Body of pancreas (tissue), 4 donors: ENCODE measurements around the gene LAMB3. TPM values are rescaled to one million over a fixed set of nuclear protein-coding genes. Genes with fewer than 3 reads are reported as not detected.
A peak's percentile ranks its signal among the peaks of the same experiment; 100 is the strongest.

Source experiments
- ATAC-seq: fragments of 150-250 bp; one replicate; pipeline ENCODE4 v1.9.1; 2016
- DNase-seq, 4 donors: peaks; one replicate each; pipeline ENCODE4 v3.0.0-alpha.2; 2019
- H3K27ac ChIP-seq, 4 donors: fragments of 200-600 bp; sonication (generic); 1 replicate in 3 of 4; 2 replicates in 1 of 4; pipeline versions ENCODE4 v1.5.1 to v1.6.1; 2016 to 2019; ENCODE audit warnings: mild to moderate bottlenecking in 1 of 4, mixed read lengths in 1 of 4, moderate library complexity in 1 of 4
- H3K27me3 ChIP-seq, 2 donors: fragments of 200-600 bp; sonication (generic); one replicate each; pipeline ENCODE4 v1.6.0; 2016; ENCODE audit warnings: mild to moderate bottlenecking in 1 of 2
- H3K36me3 ChIP-seq, 2 donors: fragments of 200-600 bp; sonication (generic); replicated peaks in 1 of 2; 2 replicates each; pipeline ENCODE4 v1.5.1; 2016; ENCODE audit warnings: low read depth in 2 of 2; ENCODE audit not compliant: insufficient read depth in 1 of 2
- H3K4me1 ChIP-seq: fragments of 200-600 bp; sonication (generic); one replicate; pipeline ENCODE4 v1.6.0; 2016
- H3K4me3 ChIP-seq, 2 donors: fragments of 200-600 bp; sonication (generic); 1 replicate in 1 of 2; 2 replicates in 1 of 2; pipeline ENCODE4 v1.5.1; 2016 to 2019
- H3K9me3 ChIP-seq, 3 donors: fragments of 200-600 bp; sonication (generic); 1 replicate in 2 of 3; 2 replicates in 1 of 3; pipeline ENCODE4 v1.5.1; 2016
- POLR2A ChIP-seq, 3 donors: fragments of 450-650 bp; IDR thresholded peaks; one replicate each; pipeline ENCODE4 v1.6.1; 2016; ENCODE audit warnings: antibody characterized with exemption in 3 of 3, mild to moderate bottlenecking in 2 of 3
- WGBS, 2 donors: methylation state at CpG; one replicate each; pipeline ENCODE4 v1.1.5; 2017; 5-methylcytosine and 5-hydroxymethylcytosine counted together
- intact Hi-C: fragments of 100-400 bp; cut with DNase I; formaldehyde crosslinking; loops from one replicate; pipeline ENCODE4 v1.15.1; 2023
- total RNA-seq, 2 donors: library from RNA; depleted of rRNA; stranded (reverse); fragments of >200 nt; gene quantifications; one replicate each; pipeline ENCODE4 v1.1.0, GENCODE V29; 2016
- TF ChIP-seq, protein P1 (sequence below), 7 experiments: fragments of 450-650 bp in 4 of 7; fragments of 200-600 bp in 3 of 7; sonication (generic) in 3 of 7; IDR thresholded peaks; one replicate each; pipeline ENCODE4 v1.5.1; 2016 to 2019; ENCODE audit warnings: antibody characterized with exemption in 7 of 7

LAMB3 gene
- total RNA-seq, 2 donors from 2014 or later, result 5.3 to 7.3 TPM

DNA sequence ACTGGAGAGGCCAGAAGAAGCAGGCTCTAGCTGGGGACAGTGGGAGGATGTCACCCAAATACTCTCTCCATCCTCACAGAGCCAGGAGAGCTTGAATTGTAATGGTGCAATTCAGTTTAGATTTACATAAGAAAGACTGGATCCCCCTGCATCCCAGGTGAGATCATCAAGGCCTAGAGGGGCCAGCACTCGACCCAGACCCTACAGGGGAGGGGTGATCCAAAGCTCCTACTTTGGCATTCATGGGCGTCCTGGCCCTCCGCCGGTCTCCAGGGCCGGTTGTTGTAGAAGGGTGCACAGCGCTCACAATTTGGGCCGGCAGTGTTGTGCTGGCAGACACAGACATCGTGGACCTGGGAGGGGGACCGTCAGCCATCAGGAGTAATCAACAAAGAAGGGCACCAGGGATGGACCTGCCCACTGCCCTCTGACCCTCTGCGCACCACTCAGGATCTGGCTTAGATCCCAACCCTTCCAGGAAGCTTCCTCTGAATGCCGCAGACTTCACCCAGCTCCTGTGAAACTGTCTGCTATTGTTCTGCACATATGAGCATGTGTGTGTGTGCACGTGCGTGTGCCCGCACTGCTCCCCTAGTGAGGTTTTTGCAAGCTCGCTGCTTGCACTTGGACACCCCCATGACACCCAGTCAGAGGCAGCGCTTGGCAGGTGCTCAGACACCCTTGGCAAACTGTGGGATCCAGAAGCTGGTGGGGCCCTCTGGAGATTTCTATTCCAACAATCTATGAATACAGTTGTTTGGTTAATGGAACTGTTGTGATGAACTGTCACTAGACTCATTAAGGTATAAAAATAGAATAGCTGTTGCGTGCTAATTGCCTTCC, 21.6 kb downstream of the LAMB3 start:
- 74 to 80% methylated on average over 11 to 17 of the region's 17 CpGs for WGBS, 2 donors
- intact Hi-C loops, result no loop called here
- Histone ChIP-seq H3K4me1 (no peaks in the 10 kb centered on the region), H3K36me3 (no peaks in the 10 kb centered on the region), H3K27ac (no peak overlapping the region), H3K27me3 (no peaks in the 10 kb centered on the region), H3K9me3 (no peaks in the 10 kb centered on the region), H3K4me3 (no peak overlapping the region)
- DNase-seq (no peak), ATAC-seq (no peak)
- TF ChIP-seq POLR2A (IDR thresholded peaks at IDR 0.05), result no peak
- TF ChIP-seq, protein P1, sequence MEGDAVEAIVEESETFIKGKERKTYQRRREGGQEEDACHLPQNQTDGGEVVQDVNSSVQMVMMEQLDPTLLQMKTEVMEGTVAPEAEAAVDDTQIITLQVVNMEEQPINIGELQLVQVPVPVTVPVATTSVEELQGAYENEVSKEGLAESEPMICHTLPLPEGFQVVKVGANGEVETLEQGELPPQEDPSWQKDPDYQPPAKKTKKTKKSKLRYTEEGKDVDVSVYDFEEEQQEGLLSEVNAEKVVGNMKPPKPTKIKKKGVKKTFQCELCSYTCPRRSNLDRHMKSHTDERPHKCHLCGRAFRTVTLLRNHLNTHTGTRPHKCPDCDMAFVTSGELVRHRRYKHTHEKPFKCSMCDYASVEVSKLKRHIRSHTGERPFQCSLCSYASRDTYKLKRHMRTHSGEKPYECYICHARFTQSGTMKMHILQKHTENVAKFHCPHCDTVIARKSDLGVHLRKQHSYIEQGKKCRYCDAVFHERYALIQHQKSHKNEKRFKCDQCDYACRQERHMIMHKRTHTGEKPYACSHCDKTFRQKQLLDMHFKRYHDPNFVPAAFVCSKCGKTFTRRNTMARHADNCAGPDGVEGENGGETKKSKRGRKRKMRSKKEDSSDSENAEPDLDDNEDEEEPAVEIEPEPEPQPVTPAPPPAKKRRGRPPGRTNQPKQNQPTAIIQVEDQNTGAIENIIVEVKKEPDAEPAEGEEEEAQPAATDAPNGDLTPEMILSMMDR (IDR thresholded peaks at IDR 0.05), result no peak

DNA sequence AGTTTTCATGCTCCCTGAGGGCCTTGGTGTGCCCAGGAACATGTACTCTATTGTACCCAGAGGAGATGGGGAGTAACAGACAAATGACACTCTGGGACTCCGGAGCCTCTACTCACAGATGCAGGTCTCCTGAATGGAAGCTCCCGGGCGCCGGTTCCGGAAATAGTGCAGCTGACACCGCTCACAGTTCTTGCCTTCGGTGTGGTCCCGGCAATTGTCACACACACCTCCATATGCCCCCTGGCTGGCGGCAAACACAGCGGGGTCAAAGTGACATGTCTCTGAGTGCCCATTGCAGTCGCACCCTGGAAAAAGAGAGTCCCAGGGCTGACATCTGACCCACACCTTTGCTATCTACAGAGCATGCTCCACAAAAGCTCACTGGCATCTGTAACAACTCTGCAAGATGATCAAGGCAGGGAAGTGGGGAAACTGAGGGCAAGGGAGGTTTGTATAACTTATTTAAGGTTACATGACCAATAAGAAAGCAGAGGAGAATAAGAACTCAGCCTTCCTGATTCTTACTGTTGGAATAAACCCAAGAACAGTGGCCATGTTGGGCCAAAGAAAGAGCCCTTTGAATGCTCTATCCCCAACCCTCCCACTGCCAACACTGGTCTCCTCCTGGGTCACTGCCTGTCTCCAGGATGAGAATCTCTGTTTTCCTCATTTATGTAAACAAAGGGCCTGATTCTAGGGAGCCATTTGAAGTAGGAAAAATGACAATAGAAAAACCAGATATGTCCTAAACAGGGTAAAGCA, 22.4 kb downstream of the LAMB3 start:
- no peaks in the 10 kb centered on the region for H3K27me3 ChIP-seq
- DNase-seq, result no peak
- no peak for ATAC-seq
- H3K36me3 ChIP-seq, result no peaks in the 10 kb centered on the region
- H3K27ac ChIP-seq, result no peak overlapping the region
- H3K4me1 ChIP-seq, result no peaks in the 10 kb centered on the region
- no peaks in the 10 kb centered on the region for H3K9me3 ChIP-seq
- TF ChIP-seq, protein P1 (IDR thresholded peaks at IDR 0.05), result no peak
- no peak for TF ChIP-seq POLR2A (IDR thresholded peaks at IDR 0.05)
- no peak overlapping the region for H3K4me3 ChIP-seq
- intact Hi-C loops, result no loop called here
- WGBS, 2 donors, result 96 to 98% methylated on average over 8 to 11 of the region's 11 CpGs

DNA sequence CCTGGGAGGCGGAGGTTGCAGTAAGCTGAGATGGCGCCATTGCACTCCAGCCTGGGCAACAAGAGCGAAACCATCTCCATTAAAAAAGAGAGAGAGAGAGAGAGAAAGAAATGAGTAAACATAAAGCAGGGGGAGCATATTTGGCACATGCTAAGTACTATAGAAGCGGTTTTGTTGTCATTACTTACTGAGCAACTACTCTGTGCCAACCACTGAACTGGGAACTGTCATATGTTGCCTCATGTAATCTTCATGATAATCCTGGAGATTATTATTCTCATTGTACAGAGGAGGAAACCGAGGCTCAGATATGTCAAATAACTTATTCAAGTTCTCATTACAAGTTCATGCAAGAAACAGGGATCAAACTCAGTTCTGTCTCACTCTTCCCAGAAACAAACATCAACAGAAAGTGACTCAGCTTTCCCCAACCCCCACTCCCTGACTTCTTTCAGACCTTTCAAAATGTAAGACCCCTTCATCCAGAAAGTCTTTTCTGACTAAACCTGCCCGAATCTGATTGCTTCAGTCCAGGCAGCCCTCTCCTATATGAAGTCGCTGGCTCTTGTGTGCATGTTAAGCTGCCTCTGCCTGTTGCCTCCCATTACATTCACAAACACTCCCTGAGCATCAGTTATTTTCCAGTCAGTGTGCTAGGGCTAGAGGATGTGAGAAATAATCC, 23.5 kb downstream of the LAMB3 start:
- Histone ChIP-seq H3K9me3 (no peaks in the 10 kb centered on the region), H3K4me3 (no peak overlapping the region), H3K27ac (no peak overlapping the region), H3K4me1 (no peaks in the 10 kb centered on the region), H3K36me3 (no peaks in the 10 kb centered on the region), H3K27me3 (no peaks in the 10 kb centered on the region)
- no peak for TF ChIP-seq POLR2A (IDR thresholded peaks at IDR 0.05)
- TF ChIP-seq, protein P1 (IDR thresholded peaks at IDR 0.05), result no peak
- intact Hi-C loops, result no loop called here
- no peak for ATAC-seq
- no peak for DNase-seq
- 85 to 87% methylated on average over 7 of the region's 7 CpGs for WGBS, 2 donors

DNA sequence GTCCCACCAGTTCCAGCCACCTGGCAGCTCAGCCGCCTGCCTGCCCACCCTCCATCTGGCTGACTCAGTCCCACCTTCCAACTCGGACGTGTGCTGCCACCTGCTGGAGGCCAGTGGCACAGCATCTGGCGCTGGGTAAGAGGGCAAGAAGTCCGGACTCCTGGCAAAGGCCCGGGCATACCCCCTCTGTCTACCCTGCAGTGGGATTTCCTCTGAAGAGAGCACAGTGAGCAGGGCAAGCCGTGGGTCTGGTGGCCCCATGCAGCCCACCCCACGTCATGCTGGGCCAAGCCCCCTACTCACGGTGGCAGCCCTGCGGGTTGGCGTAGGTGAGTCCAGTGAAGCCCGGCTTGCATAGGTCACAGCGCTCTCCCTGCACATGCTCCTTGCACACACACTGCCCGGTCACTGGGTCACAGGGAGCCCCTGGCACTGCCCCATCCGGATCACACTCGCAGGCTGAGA, 24.5 kb downstream of the LAMB3 start:
- H3K4me3 ChIP-seq, result no peak overlapping the region
- no peaks in the 10 kb centered on the region for H3K36me3 ChIP-seq
- intact Hi-C loops, result no loop called here
- no peak for TF ChIP-seq POLR2A (IDR thresholded peaks at IDR 0.05)
- TF ChIP-seq, protein P1 (IDR thresholded peaks at IDR 0.05), result peak; percentile 76 to 98 (median 85)
- WGBS, 2 donors, result 23 to 37% methylated on average over 5 to 16 of the region's 16 CpGs
- no peak overlapping the region for H3K27ac ChIP-seq
- no peaks in the 10 kb centered on the region for H3K4me1 ChIP-seq
- peak; percentile 66 to 81 (median 70) for DNase-seq
- peak; percentile 70 for ATAC-seq
- H3K9me3 ChIP-seq, result no peaks in the 10 kb centered on the region
- no peaks in the 10 kb centered on the region for H3K27me3 ChIP-seq
